ENCODE data around the gene CKS1B. TPM values are rescaled to one million over a fixed set of nuclear protein-coding genes. Genes with fewer than 3 reads are reported as not detected.

Gene CKS1B
- total RNA-seq, 1 experiment from 2014 or later: 258 TPM

DNA sequence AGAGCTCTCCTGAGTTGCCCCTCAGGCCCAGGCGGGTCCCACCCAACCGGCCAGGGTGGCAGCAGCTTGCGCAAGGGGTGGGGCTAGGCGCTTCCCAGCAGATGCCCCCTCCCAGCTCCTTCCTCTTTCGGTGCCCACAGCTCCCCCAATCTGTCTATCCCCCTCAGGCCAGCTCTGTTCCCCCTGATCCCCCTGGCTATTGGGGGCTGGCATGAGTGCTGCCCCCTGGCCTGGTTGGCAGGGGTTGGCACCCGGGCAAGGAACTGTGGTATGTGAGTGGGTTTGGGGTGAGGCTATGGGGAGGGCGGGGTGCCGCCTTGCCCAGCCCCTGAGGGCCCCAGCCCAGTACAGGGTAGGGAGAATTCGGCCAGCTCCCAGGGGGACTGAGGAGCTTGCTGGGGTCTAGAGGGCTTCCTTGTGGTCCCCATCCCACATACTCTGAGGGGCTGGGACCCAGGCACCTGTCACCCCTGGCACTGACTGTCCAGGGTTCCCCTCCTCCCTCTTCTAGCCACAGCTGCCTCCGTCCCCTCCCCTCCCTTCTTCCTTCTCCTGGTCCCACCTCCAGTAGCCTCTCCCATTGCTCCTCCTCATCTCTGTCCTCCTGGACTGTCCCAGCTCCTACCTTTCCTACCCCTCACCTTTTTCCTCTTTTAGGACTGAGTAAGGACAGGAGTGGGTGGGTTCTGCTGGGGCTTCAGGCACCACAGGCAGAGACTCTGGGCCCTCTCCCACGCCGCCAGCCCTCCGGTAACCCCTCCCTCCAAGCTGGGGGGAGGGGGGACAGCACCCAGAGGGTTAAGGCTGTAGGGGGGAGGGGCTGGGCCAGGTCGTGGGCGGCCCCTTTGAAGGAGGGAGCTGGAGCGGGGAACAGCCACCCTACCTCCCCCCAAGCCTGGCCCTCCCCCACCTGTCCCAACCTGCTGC is 33.8 kb downstream of the CKS1B start:
- Mint-ChIP-seq H3K27me3 (ENCODE audit: low read depth) (no peaks in the 10 kb centered on the region), H3K27ac (no peak overlapping the region), H3K4me1 (peaks cover 60% of the 10 kb centered on the region), H3K9me3 (no peaks in the 10 kb centered on the region), H3K4me3 (peak overlapping the region; percentile 41), H3K36me3 (peaks cover 4% of the 10 kb centered on the region; the same call in 1 of the 2 replicates)
- ATAC-seq (peak; percentile 2; the same call in 1 of the 2 replicates), DNase-seq (ENCODE audit: low spot score) (peak; percentile 36)
- CTCF ChIA-PET: interaction anchor here (0.6 to 4.3 kb wide), 15 partner anchors 9 to 185 kb away, joined by 3 to 58 read pairs (median 5); partner anchors contain the start of genes KRTCAP2, PBXIP1 and SHC1
- POLR2A ChIA-PET: interaction anchor here (0.5 to 1.7 kb wide), 8 partner anchors 8 to 38 kb away, joined by 3 to 9 read pairs (median 4); partner anchors contain the start of genes FLAD1 and SHC1
- TF ChIP-seq RORB (CRISPR knock-in tag; IDR thresholded peaks at IDR 0.05): no peak
- TF ChIP-seq ZNF396 (CRISPR knock-in tag; IDR thresholded peaks at IDR 0.05; ENCODE audit: borderline replicate concordance): no peak
- TF ChIP-seq ZBTB21 (CRISPR knock-in tag; IDR thresholded peaks at IDR 0.05; ENCODE audit: borderline replicate concordance): no peak
- no peak for TF ChIP-seq FOXK1 (CRISPR knock-in tag; IDR thresholded peaks at IDR 0.05)
- TF ChIP-seq, protein P1, sequence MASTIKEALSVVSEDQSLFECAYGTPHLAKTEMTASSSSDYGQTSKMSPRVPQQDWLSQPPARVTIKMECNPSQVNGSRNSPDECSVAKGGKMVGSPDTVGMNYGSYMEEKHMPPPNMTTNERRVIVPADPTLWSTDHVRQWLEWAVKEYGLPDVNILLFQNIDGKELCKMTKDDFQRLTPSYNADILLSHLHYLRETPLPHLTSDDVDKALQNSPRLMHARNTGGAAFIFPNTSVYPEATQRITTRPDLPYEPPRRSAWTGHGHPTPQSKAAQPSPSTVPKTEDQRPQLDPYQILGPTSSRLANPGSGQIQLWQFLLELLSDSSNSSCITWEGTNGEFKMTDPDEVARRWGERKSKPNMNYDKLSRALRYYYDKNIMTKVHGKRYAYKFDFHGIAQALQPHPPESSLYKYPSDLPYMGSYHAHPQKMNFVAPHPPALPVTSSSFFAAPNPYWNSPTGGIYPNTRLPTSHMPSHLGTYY (CRISPR knock-in tag; IDR thresholded peaks at IDR 0.05): no peak

DNA sequence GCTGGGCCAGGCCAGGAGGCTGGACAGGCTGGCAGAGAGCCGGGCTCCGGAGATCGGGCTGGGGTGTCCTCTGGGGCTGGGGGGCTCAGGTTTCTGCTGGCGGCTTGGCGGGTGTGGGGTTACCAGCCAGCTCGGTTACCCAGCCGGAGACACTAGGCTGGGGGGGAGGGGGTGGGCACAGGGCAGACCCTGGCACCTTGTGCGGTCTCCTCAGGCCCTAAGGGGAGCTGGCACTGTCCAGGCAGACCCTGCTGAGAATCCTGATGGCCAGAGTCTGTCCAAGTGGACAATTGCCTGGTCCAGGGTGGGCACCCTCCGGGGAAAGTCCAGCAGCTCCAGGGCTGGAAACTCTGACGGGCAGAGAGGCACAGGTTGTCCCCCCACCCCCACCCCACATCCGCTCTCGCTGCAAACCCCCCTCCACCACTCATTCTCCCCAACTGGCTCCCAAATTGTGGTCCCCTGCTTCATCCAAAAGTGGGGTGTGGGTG is 34.8 kb downstream of the CKS1B start:
- Mint-ChIP-seq H3K36me3 (peaks cover 4% of the 10 kb centered on the region; the same call in 1 of the 2 replicates), H3K4me1 (peaks cover 61% of the 10 kb centered on the region), H3K9me3 (no peaks in the 10 kb centered on the region), H3K27me3 (ENCODE audit: low read depth) (no peaks in the 10 kb centered on the region), H3K4me3 (peak overlapping the region; percentile 18; the same call in 1 of the 2 replicates), H3K27ac (no peak overlapping the region; the same call in 1 of the 2 replicates)
- ATAC-seq (no peak), DNase-seq (ENCODE audit: low spot score) (no peak)
- CTCF ChIA-PET: interaction anchor here (0.6 to 4.3 kb wide), 6 partner anchors 8 to 158 kb away, joined by 3 to 58 read pairs (median 8); partner anchors contain the start of gene SHC1
- TF ChIP-seq, protein P2, sequence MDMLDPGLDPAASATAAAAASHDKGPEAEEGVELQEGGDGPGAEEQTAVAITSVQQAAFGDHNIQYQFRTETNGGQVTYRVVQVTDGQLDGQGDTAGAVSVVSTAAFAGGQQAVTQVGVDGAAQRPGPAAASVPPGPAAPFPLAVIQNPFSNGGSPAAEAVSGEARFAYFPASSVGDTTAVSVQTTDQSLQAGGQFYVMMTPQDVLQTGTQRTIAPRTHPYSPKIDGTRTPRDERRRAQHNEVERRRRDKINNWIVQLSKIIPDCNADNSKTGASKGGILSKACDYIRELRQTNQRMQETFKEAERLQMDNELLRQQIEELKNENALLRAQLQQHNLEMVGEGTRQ (CRISPR knock-in tag; IDR thresholded peaks at IDR 0.05): no peak
- TF ChIP-seq, protein P3, sequence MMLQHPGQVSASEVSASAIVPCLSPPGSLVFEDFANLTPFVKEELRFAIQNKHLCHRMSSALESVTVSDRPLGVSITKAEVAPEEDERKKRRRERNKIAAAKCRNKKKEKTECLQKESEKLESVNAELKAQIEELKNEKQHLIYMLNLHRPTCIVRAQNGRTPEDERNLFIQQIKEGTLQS (CRISPR knock-in tag; conservative IDR thresholded peaks at IDR 0.05): no peak
- POLR2A ChIA-PET: interaction anchor here (0.6 to 1.7 kb wide), 4 partner anchors 9 to 38 kb away, joined by 3 to 9 read pairs (median 6); partner anchors contain the start of gene SHC1

DNA sequence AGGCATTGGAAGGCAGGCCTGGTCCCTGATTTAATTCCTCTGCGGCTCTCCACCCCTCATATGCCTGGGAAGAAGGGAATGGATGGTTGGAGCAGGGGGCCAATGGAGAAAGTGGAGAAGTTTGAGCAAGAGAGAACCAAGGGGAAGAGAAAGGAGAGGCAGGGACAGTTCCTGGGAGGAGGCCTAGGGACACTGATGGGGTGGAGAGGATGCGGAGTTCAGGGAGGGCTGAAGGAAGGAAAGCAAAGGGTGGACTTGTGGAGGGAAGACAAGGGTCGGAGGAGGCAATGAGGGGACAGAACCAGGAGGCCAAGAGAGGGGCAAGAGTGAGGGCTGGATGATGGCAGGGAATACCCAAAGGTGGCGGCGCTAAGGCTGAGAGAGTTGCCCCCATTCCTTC is 35.3 kb downstream of the CKS1B start:
- ATAC-seq: no peak
- no peak for DNase-seq (ENCODE audit: low spot score)
- Mint-ChIP-seq H3K4me1 (peaks cover 56% of the 10 kb centered on the region), H3K9me3 (no peaks in the 10 kb centered on the region), H3K4me3 (no peak overlapping the region; the same call in 1 of the 2 replicates), H3K36me3 (peaks cover 4% of the 10 kb centered on the region; the same call in 1 of the 2 replicates), H3K27me3 (ENCODE audit: low read depth) (no peaks in the 10 kb centered on the region), H3K27ac (no peak overlapping the region; the same call in 1 of the 2 replicates)
- POLR2A ChIA-PET: interaction anchor here (1.3 kb wide), 1 partner anchor 39 kb away, joined by 3 read pairs; the partner anchor contains the start of gene SHC1
- CTCF ChIA-PET: interaction anchor here (1.1 to 4.3 kb wide), 3 partner anchors 7 to 52 kb away, joined by 8 to 58 read pairs (median 23); partner anchors contain the start of gene ADAM15
- TF ChIP-seq CREB1 (CRISPR knock-in tag; IDR thresholded peaks at IDR 0.05) (no peak), OVOL2 (CRISPR knock-in tag; IDR thresholded peaks at IDR 0.05; ENCODE audit: borderline replicate concordance) (no peak), SP1 (CRISPR knock-in tag; conservative IDR thresholded peaks at IDR 0.05) (no peak)
- TF ChIP-seq, protein P4, sequence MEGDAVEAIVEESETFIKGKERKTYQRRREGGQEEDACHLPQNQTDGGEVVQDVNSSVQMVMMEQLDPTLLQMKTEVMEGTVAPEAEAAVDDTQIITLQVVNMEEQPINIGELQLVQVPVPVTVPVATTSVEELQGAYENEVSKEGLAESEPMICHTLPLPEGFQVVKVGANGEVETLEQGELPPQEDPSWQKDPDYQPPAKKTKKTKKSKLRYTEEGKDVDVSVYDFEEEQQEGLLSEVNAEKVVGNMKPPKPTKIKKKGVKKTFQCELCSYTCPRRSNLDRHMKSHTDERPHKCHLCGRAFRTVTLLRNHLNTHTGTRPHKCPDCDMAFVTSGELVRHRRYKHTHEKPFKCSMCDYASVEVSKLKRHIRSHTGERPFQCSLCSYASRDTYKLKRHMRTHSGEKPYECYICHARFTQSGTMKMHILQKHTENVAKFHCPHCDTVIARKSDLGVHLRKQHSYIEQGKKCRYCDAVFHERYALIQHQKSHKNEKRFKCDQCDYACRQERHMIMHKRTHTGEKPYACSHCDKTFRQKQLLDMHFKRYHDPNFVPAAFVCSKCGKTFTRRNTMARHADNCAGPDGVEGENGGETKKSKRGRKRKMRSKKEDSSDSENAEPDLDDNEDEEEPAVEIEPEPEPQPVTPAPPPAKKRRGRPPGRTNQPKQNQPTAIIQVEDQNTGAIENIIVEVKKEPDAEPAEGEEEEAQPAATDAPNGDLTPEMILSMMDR (IDR thresholded peaks at IDR 0.05): no peak
